SK-N-SH treated with all-trans-retinoic acid at 6 μM for 48 hours (cell line): ENCODE measurements around the gene GIMAP1.

ENCODE experiments used
- ATAC-seq: fragments of 200-7000 bp; cut with Tn5 transposase; 3 replicates; pipeline ENCODE4 v1.9.1; 2020; ENCODE audit warnings: mild to moderate bottlenecking, moderate library complexity
- ARNTL ChIP-seq: fragments of 450-650 bp; formaldehyde crosslinking; IDR thresholded peaks from 2 replicates; pipeline ENCODE4 v1.5.0; 2020; ENCODE audit warnings: low read depth, mild to moderate bottlenecking, moderate library complexity, borderline replicate concordance
- BACH2 ChIP-seq: fragments of 250-450 bp; sonication (Bioruptor Pico); IDR thresholded peaks from 2 replicates; pipeline ENCODE4 v1.9.0; 2021; ENCODE audit warnings: mild to moderate bottlenecking, borderline replicate concordance
- CREB5 ChIP-seq: fragments of 250-450 bp; sonication (Bioruptor Pico); IDR thresholded peaks from 2 replicates; pipeline ENCODE4 v1.5.1; 2020; ENCODE audit warnings: low read depth, mild to moderate bottlenecking, moderate library complexity
- CSDC2 ChIP-seq: fragments of 250-450 bp; sonication (Bioruptor Pico); IDR thresholded peaks from 2 replicates; pipeline ENCODE4 v1.5.0; 2020; ENCODE audit warnings: mild to moderate bottlenecking, moderate library complexity
- ESRRG ChIP-seq: fragments of 250-450 bp; sonication (Bioruptor Pico); IDR thresholded peaks from 2 replicates; pipeline ENCODE4 v1.6.1; 2021; ENCODE audit warnings: mild to moderate bottlenecking
- GLIS3 ChIP-seq: fragments of 250-450 bp; sonication (Bioruptor Pico); IDR thresholded peaks from 2 replicates; pipeline ENCODE4 v1.5.0; 2020; ENCODE audit warnings: mild to moderate bottlenecking, moderate library complexity
- OSR1 ChIP-seq: fragments of 250-450 bp; sonication (Bioruptor Pico); IDR thresholded peaks from 2 replicates; pipeline ENCODE4 v1.8.0; 2022; ENCODE audit warnings: moderate library complexity, mild to moderate bottlenecking, inconsistent platforms
- PPARA ChIP-seq: fragments of 250-450 bp; sonication (Bioruptor Pico); IDR thresholded peaks from 2 replicates; pipeline ENCODE4 v1.5.0; 2020; ENCODE audit warnings: mild to moderate bottlenecking, borderline replicate concordance
- TCF4 ChIP-seq: fragments of 250-450 bp; sonication (Bioruptor Pico); IDR thresholded peaks from 2 replicates; pipeline ENCODE4 v1.8.0; 2021; ENCODE audit warnings: mild to moderate bottlenecking, moderate library complexity, borderline replicate concordance
- TOX ChIP-seq: fragments of 250-450 bp; sonication (Bioruptor Pico); IDR thresholded peaks from 2 replicates; pipeline ENCODE4 v1.8.0; 2021; ENCODE audit warnings: mild to moderate bottlenecking, moderate library complexity, borderline replicate concordance
- TSHZ2 ChIP-seq: fragments of 250-450 bp; sonication (Bioruptor Pico); IDR thresholded peaks from 2 replicates; pipeline ENCODE4 v1.5.0; 2020; ENCODE audit warnings: mild to moderate bottlenecking, moderate library complexity
- ZFP30 ChIP-seq: fragments of 450-650 bp; formaldehyde crosslinking; IDR thresholded peaks from 2 replicates; pipeline ENCODE4 v1.5.0; 2022; ENCODE audit warnings: mild to moderate bottlenecking, moderate library complexity
- ZNF565 ChIP-seq: fragments of 450-650 bp; formaldehyde crosslinking; conservative IDR thresholded peaks from 2 replicates; pipeline ENCODE4 v1.5.0; 2020; ENCODE audit warnings: low read depth, mild to moderate bottlenecking, moderate library complexity
- ZNF70 ChIP-seq: fragments of 450-650 bp; formaldehyde crosslinking; IDR thresholded peaks from 2 replicates; pipeline ENCODE4 v1.5.0; 2020; ENCODE audit warnings: mild to moderate bottlenecking, moderate library complexity

Gene GIMAP1

GRCh38 chr7:150766334-150766709, 49.9 kb downstream of the GIMAP1 start:
- ATAC-seq = no peak
- TF ChIP-seq GLIS3 (CRISPR knock-in tag) (no peak), CREB5 (CRISPR knock-in tag) (no peak)

- no peak for TF ChIP-seq PPARA (CRISPR knock-in tag)
- TF ChIP-seq ZNF70 (CRISPR knock-in tag) = no peak
- no peak for TF ChIP-seq TCF4 (CRISPR knock-in tag)
- TF ChIP-seq ZNF565 = no peak
- TF ChIP-seq TOX (CRISPR knock-in tag) = no peak
- no peak for TF ChIP-seq ESRRG (CRISPR knock-in tag)
- no peak for TF ChIP-seq OSR1 (CRISPR knock-in tag)
- no peak for TF ChIP-seq CSDC2 (CRISPR knock-in tag)
- TF ChIP-seq ARNTL (CRISPR knock-in tag) = no peak
- TF ChIP-seq ZFP30 = no peak
- TF ChIP-seq BACH2 (CRISPR knock-in tag) = no peak
- TF ChIP-seq TSHZ2 = no peak
- ATAC-seq = no peak
Observed at GRCh38 chr7:150769768-150770167, 53.4 kb downstream of the GIMAP1 start.
